ENCODE results near the gene DDX11.
"Not testable (repeated sequence)": the region's sequence is repeated elsewhere in the genome, so short reads cannot be mapped to it uniquely, and the experiment has no call there.

The DDX11 gene

GRCh38 chr12:31099434-31099833 lies 25.8 kb downstream of the DDX11 start:
- not testable (repeated sequence) for DNase-seq (ENCODE audit: low read depth)

- not testable (repeated sequence) for DNase-seq (ENCODE audit: low read depth)
Observed at GRCh38 chr12:31100503-31101208, 27.0 kb downstream of the DDX11 start.

GRCh38 chr12:31102125-31102524 lies 28.5 kb downstream of the DDX11 start:
- DNase-seq (ENCODE audit: low read depth), result not testable (repeated sequence)

- not testable (repeated sequence) for DNase-seq (ENCODE audit: low read depth)
Observed at GRCh38 chr12:31102596-31102995, 28.9 kb downstream of the DDX11 start.

GRCh38 chr12:31103561-31103975 lies 29.9 kb downstream of the DDX11 start:
- DNase-seq (ENCODE audit: low read depth), result not testable (repeated sequence)

GRCh38 chr12:31104220-31104619 lies 30.6 kb downstream of the DDX11 start:
- not testable (repeated sequence) for DNase-seq (ENCODE audit: low read depth)

- DNase-seq (ENCODE audit: low read depth), result not testable (repeated sequence)
Observed at GRCh38 chr12:31104773-31105172, 31.1 kb downstream of the DDX11 start.

GRCh38 chr12:31105668-31106067 lies 32.0 kb downstream of the DDX11 start:
- DNase-seq (ENCODE audit: low read depth), result no peak

GRCh38 chr12:31106101-31106803 lies 32.6 kb downstream of the DDX11 start:
- DNase-seq (ENCODE audit: low read depth), result no peak

- not testable (repeated sequence) for DNase-seq (ENCODE audit: low read depth)
Observed at GRCh38 chr12:31109773-31110172, 36.1 kb downstream of the DDX11 start.

- not testable (repeated sequence) for DNase-seq (ENCODE audit: low read depth)
Observed at GRCh38 chr12:31110263-31110662, 36.6 kb downstream of the DDX11 start.

GRCh38 chr12:31115092-31115601 lies 41.5 kb downstream of the DDX11 start:
- DNase-seq (ENCODE audit: low read depth), result not testable (repeated sequence)

- DNase-seq (ENCODE audit: low read depth), result not testable (repeated sequence)
Observed at GRCh38 chr12:31116846-31117202, 43.2 kb downstream of the DDX11 start.

- peak; percentile 11 for DNase-seq (ENCODE audit: low read depth)
Observed at GRCh38 chr12:31117203-31118011, 43.7 kb downstream of the DDX11 start.

GRCh38 chr12:31118347-31119191 lies 44.9 kb downstream of the DDX11 start:
- no peak for DNase-seq (ENCODE audit: low read depth)

GRCh38 chr12:31119192-31119802 lies 45.6 kb downstream of the DDX11 start:
- no peak for DNase-seq (ENCODE audit: low read depth)

GRCh38 chr12:31119803-31120211 lies 46.1 kb downstream of the DDX11 start:
- no peak for DNase-seq (ENCODE audit: low read depth)

GRCh38 chr12:31120392-31121008 lies 46.8 kb downstream of the DDX11 start:
- no peak for DNase-seq (ENCODE audit: low read depth)

- not testable (repeated sequence) for DNase-seq (ENCODE audit: low read depth)
Observed at GRCh38 chr12:31121022-31121728, 47.5 kb downstream of the DDX11 start.

- no peak for DNase-seq (ENCODE audit: low read depth)
Observed at GRCh38 chr12:31122481-31122880, 48.8 kb downstream of the DDX11 start.
